RCC 7860 (cell line): Measurements from ENCODE around the gene CYP4V2.

Experiments
- DNase-seq: peaks from one replicate; pipeline ENCODE4 v3.0.0-alpha.2; 2015; ENCODE audit warnings: low spot score
- FAIRE-seq: peaks from 2 replicates; lab custom pipeline; 2012; peaks lifted over from hg19 to GRCh38; lab: Jason Lieb, UNC

CYP4V2 gene

DNA sequence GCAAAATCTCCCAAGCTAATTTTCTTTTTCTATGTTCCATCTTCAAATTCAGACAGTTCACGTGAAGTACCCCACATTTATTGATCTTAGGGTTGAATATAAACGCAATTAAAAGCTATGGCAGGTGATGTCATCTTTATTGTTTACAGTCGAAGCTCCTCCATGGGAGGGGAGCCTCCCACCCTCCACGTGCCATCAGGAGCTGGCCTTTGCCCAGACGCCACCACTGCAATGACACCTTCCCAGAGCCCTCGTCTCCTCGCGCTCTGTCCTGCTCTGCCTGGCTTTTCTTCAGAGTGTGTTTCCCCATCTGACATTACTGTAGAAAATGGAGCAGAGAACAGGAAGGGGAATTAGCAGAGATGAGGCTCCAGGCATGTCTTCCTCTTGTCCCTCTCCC, 18.8 kb upstream of the CYP4V2 start:
- FAIRE-seq (no peak), DNase-seq (no peak)

DNA sequence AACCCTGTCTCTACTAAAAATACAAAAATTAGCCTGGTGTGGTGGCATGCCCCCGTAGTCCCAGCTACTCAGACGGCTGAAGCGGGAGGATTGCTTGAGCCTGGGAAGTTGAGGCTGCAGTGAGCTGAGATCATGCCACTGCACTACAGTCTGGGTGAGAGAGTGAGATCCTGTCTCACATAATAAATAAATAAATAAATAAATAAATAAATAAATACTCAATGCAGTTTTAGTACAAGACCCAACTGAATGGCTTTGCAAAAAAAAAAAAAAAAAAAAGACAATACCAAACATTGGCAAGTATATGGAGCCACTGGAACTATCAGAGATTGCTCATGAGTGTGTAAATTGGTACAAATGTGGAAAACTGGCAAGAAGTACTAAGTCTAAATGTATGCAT, 3.3 kb upstream of the CYP4V2 start:
- no peak for DNase-seq
- no peak for FAIRE-seq

DNA sequence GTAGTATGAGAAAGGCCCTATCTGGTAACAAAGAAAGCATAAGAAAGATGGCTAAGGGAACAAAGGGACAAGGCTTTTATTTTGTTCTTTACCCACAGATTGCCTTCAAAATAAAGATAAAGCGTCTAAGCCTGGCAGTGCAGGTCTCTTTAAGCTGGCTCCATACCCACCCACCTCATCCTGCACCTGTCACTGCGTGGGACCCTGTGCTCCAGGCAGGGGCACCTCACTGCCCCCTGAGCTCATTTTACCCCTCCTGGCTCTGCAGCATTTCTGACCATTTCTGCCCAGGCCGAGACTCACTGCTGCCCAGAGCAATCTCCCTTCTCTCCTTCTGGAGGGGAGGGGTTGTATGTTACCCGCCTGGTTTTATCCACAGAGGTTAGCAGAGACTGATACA, 1.7 kb upstream of the CYP4V2 start:
- no peak for FAIRE-seq
- no peak for DNase-seq

DNA sequence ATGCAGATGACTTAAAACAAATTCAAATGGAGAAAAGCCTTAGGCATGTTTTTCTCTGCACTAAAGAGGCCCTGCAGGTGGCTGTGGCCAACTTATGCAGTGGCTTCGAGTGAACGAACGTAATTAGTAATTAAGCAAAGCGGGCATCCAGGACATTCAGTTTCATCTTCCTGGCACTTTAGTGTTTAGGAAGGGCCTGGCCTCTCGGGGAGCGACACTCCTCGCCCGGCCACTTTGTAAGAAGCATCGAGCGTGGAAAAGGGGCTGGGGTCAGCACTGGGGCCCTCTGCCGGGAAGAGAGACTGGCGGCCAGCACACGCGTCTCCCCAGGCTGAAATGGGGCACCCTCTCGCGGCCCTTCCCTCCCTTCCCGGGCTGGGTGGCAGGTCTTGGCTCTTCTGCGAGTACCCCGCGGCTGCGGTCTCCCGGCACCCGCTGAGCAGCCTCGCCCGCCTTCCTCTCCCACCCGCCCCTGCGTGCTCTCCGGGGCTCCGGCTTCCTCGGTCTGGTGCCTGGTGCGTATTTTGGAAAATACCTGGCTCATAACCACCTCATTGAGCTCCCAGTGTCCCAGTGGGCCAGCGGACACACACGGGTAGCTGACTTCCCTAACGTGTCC, 677 bp upstream of the CYP4V2 start:
- no peak for DNase-seq
- no peak for FAIRE-seq

DNA sequence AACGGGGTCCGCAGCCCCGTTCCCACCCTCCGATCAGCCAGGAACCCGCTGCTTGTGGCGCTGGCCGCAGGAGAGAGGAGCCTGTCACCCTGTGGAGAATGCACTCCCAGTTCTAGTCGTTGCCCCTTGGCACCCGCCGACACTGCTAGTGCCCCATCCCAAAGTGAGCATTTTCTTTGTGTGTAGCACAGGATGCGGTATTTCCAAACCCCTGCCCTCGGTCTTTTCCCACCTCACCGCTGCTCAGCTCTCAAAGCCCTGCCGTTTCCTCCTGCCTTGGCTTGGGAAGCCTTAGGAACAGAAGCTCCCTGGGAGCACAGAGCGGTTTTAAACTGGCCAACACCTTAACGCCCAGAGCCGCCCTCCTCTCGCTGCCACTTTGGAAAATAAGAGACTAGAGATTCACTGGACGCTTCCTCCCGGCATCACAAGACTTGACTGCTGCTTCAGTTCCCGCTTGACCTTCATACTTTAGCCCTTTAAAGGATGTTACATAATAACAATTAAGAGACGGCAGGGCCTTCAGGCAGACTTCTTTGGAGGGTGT, 772 bp downstream of the CYP4V2 start:
- no peak for DNase-seq
- no peak for FAIRE-seq

DNA sequence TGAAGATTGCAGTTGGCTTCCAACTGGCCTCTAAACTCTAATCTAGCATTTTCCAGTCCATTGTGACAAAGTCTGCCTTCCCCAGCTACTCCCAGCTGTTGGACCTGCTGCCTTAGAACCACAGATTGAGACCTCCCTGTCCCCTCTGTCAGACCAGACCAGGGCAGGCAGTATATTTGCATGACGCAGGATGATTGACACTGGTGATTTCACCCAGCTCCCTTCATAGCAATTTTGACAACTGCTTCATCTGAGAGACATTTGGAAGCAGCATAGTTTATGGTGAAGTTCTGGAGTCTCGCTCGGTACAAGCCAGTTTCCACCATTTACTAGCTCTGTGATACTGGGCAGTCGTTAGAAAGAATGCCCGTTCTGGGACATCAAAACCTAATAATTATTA, 2.5 kb downstream of the CYP4V2 start:
- FAIRE-seq (no peak), DNase-seq (no peak)

DNA sequence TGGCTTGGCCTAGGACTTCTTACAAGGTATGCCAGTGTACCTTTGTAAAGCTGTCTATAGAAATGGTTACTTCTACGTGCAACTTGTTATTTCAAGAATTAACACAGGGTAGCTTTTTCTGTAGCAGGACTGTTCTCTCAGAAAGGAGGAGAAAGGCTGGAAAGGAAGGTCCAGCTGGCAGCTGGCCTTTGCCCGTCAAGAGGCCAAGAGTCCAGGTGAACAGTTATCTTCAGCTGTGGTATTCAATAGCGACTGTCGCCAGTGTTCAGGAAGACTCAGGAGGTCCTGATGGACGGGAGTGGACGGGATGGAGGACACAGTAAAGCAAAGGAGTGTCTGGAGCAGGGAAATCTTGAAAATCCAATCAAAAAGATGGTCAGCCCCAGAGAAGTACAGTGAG, 4.7 kb downstream of the CYP4V2 start:
- DNase-seq, result no peak
- FAIRE-seq, result no peak

DNA sequence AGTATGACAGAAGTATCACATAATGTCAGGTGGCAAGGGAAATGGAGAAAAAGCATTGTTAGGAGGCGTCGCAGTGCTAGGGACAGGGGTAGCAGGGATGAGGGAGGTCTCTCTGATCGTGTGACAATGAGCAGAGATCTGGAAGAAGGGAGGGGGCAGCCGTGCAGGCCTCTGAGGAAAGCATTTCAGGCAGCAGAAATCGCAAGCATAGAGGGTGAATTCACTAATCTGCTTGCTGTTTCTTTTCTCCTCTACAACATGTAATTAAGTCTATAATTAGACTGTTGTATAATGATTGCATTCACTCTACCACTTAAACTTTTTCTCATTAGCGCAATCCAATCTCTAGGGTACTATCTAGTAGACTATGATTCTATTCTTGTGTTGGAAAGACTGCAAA, 9.1 kb downstream of the CYP4V2 start:
- DNase-seq (no peak), FAIRE-seq (no peak)

DNA sequence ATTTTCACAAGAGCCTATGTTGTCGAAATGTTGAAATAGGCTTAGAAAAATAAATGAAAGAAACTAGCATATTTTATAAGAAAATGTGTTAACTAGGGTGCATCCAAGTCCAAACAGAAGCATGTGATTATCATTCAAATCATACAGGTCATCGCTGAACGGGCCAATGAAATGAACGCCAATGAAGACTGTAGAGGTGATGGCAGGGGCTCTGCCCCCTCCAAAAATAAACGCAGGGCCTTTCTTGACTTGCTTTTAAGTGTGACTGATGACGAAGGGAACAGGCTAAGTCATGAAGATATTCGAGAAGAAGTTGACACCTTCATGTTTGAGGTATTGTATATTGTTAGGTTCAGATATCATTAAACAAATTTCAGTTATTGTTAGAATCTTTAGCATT, 9.6 kb downstream of the CYP4V2 start:
- FAIRE-seq, result no peak
- DNase-seq, result no peak

DNA sequence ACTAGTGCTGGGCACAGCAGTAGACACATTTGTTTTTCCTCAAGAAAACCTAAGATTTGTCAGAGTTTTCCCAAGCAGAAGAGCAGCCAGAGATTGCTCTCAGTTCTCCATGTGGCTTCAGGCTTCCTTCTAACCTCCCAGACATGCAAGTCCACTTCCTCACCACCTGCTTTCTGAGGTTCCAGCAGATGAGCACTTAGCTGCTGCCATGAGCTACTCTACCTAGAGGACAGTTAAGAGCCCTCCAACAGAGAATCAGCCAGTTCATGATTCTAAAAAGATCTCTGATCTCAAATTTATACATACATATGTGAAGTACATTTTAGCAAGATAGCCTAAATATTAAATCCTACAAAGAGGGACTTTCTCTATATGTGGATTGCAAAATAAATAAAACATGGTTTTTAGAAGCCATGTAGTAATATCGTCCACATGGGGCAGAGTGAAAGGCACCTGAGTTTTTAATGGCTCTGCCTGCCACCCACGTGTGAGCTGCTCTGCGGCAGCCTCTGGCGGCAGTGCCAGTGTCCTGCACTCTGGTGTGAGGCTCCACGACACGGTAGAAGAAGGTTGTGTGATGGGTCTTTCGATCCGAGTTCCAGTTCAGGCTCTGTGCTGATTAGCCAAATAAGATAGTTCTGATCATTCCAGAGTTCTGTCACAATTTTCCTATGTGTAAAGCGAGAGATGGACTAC, 10.3 kb downstream of the CYP4V2 start:
- DNase-seq, result no peak

DNA sequence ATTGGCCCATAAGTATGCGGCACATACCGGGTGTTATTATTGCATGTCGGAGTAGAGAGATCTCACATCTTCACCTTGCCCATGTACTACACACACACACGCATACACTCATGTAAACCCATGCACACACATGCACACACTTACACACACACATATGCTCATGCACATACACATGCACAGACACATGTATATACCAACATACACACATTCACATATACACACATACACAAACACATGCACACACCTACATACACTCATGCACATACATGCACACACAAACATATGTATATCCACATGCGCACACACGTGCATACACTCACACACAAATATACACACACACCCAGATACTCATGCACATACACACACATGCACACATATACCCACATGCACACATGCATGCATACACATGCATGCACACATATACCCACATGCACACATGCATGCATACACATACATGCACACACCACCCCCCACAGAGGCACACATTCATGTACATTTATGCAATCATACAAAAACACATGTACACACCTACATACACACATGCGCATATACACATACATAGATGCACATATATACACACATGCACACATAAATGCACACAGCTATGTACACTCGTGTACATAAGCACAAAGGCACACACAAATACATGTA, 11.2 kb downstream of the CYP4V2 start:
- FAIRE-seq, result no peak

More for the DNA sequence above, 10.3 kb downstream of the CYP4V2 start:
- FAIRE-seq, result no peak

DNA sequence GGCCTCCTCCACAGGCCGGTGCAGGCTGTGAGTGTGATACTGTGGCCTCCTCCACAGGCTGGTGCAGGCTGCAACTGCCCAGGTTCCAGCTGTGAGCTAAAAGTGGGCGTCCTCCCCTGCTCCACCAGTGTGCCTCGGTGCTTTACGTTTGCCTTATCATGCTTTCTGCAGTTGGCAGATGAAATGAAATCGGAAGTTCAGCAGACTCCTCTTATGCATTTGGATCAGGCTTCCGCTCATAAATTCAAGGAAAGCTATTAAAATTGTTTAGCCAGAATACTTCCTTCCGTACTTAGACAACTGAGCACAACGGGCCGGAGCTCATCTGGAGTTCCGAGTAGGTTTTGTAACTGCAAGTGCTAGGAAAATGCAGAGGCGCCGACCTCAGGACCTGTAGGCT, 12.0 kb downstream of the CYP4V2 start:
- no peak for FAIRE-seq
- no peak for DNase-seq

More for the DNA sequence above, 11.2 kb downstream of the CYP4V2 start:
- no peak for DNase-seq

DNA sequence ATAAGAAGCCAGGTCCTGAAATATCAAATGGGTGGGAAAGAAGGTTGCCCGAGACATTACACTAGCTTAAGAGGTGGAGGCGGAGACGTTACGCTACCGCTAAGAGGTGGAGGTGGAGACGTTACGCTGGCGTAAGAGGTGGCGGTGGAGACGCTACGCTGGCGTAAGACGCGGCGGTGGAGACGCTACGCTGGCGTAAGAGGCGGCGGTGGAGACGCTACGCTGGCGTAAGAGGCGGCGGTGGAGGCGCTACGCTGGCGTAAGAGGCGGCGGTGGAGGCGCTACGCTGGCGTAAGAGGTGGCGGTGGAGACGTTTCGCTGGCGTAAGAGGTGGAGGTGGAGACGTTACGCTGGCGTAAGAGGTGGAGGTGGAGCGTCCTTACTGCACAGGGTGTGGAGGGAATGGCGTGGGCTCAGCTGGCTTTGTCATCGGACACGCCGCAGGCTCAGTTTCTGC, 12.8 kb downstream of the CYP4V2 start:
- no peak for DNase-seq
- FAIRE-seq, result no peak

DNA sequence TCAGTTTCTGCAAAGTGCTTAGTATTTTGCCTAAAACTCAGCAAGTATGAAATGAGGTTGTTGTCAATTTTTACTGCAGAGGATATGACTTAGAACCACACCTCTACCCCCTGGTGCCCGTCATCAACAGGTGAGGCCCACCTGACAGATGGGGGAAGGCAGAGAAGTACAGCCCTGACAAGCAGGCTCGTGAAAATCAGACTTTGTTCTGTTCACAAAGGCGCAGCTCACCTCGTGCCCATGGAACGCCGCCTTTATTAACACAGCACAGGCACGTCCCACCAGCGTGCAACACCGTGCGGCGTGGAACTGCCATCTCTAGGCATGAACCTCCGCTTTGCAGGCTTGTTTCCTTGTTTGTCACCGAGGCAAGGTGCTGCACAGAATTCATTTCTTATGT, 13.3 kb downstream of the CYP4V2 start:
- no peak for FAIRE-seq

DNA sequence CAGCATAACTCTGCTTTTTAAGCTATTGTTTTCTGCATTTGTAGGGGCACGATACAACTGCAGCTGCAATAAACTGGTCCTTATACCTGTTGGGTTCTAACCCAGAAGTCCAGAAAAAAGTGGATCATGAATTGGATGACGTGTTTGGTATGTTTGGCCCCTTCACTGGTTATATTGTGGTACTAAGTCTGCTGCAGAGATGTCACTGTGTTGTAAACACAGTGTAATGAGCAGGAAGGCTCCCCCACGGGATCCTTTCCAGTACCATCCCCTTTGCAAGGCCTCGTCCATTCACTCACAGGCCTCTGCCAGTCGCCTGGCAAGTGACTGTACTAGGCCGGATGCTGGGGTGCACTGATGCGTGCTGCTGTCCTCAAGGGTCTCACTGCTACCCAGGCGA, 13.8 kb downstream of the CYP4V2 start:
- DNase-seq, result no peak

More for the DNA sequence above, 13.3 kb downstream of the CYP4V2 start:
- DNase-seq, result no peak

DNA sequence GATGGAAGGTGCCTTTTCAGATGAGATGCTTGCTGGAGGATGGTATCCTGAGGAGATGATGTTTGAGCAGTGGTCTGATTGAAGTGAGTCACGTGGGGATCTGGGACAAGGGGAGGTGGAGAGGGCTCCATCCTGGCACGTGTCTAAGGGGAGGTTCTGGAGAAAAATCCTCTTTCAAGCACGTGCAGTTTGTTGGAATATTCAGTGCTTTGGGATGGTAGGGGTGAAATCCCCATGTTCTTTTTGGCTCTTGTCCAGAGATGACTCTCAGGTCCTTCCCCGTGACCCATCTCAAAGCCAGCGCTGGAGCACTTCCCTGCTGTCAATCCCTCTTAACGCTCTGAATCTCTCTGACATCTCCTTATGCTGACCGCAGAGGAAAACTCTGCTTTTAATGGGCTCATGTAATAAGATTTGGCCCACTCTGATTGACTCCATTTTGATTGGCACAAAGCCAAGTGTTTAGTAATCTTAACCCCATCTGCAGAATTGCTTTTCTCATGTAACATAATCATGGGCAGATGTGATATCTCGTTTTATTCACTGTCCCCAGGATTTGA, 25.2 kb downstream of the CYP4V2 start:
- DNase-seq (no peak), FAIRE-seq (no peak)

More for the DNA sequence above, 13.8 kb downstream of the CYP4V2 start:
- FAIRE-seq, result no peak

DNA sequence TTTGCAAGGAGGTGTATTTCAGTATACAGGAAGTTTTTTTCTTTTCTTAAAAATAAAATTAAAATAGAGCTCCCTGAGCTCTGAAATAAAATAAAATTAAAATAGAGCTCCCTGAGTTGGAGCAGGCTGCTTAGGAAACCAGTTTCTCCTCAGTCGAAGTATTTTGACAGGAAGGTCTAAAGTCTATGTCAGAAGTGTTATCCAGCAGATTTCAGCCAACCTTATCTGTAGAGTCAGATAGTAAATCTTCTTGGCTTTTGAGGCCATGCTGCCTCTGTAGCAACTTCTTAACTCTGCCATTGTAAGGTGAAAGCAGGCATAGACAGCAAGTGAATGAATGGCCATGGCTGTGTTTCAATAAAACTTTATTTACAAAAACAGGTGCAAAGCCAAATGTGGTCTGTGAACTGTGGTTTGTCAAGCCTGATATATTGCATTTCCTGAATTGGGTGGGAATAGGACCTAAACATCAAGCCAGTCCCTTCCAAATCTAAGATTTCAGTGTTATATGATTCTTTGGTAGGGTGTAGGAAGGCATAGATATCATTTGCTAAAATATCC, 26.4 kb downstream of the CYP4V2 start:
- no peak for DNase-seq
- FAIRE-seq, result no peak

DNA sequence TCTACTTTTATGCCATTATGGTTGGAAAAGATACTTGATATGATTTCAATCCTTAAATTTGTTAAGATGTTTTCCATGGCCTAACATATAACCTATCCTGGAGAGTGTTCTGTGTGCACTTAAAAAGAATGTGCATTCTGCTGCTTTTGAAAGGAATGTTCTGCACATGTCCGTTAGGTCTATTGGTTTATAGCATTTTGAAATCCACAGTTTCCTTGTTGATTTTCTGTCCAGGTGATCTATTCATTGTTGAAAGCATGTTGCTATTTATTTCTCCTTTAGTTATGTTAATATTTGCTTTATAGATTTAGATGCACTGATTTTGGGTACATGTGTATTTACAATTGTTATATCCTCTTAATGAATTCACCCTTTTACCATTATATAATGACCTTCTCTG, 30.3 kb downstream of the CYP4V2 start:
- DNase-seq (no peak), FAIRE-seq (no peak)

DNA sequence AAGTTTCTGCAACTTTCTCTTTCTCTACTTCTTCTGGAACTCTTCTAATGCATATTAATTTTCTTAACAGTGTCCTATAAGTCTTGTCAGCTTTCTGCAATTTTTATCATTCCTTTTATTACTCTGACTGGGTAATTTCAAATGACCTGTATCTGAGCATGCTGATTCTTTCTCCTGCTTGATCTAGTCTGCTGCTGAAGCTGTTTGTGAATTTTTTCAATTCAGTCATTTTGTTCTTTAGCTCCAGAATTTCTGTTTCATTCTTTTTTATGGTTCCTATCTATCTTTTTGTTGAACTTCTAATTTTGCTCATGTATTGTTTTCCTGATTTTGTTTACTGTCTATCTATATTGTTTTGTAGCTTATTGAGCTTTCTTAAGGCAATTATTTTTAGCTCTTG, 34.5 kb downstream of the CYP4V2 start:
- no peak for FAIRE-seq

DNA sequence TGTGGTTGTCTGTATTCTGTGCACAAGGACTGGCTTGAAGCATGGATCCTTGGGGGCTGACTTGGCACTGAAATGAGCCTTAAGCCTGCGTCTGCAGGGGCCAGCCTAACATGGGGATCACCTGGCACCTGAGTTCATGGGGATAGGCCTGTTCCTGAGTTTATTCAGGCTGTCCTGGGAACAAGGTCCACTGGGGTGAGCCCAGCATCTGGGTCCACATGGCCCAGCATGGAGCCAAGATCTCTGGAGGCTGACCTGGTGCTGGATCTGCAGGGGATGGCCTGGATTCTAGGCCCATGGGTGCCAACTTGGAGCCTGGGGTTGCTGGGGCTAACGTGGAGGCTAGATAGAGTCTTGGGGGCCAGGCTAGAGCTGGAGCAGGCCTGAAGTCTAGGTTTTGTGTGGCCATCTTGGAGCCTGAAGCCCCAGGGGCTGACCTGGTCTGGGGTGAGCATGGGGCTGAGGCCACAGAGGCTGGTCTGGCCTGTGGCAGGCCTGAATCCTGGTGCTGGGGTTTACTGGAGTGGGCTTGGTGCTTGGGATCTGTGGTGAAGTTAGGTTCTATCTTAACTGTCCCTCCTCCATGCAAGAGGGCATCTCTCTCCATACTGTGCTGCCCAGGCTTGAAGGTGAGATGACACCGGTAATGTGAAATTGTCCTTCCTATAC, 35.3 kb downstream of the CYP4V2 start:
- DNase-seq (no peak), FAIRE-seq (no peak)

More for the DNA sequence above, 34.5 kb downstream of the CYP4V2 start:
- no peak for DNase-seq

DNA sequence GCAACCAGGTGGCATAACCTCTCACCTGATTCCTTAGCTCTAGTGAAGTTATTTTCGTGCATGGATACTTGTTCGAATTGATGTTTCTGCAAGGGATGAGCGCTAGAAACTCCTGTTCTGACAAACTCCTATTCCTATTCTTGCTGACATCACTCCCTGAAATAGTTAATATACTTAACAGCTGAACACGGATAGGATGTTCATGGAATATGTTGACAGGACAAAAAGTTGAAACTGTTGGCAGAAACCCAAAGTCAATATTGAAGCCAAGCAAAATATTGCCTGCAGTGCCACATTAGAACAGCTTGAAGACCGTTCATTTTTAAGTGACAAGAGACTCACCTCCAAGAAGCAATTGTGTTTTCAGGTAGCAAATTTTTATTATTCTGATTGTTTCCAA, 35.9 kb downstream of the CYP4V2 start, which contains the start of gene KLKB1:
Gene KLKB1, plus strand, starts transcription at position 287 of the 400 bp plus-strand sequence. CDS start 689 bp downstream, outside the sequence.
- no peak for DNase-seq
- FAIRE-seq, result no peak
